ENCODE data around the gene LEAP2. TPM values are rescaled to one million over a fixed set of nuclear protein-coding genes. Genes with fewer than 3 reads are reported as not detected.

The LEAP2 gene
- total RNA-seq, 1 experiment from 2014 or later, result 1.4 TPM

GRCh38 chr5:132901036-132901435 lies 27.6 kb downstream of the LEAP2 start:
- Histone ChIP-seq H3K56ac (ENCODE audit: insufficient read length, low read depth, low read length) (no peak overlapping the region), H3K79me2 (ENCODE audit: insufficient read depth, low read length) (no peaks in the 10 kb centered on the region), H2BK20ac (ENCODE audit: low read depth, low read length, poor library complexity, severe bottlenecking) (no peak overlapping the region), H3K27me3 (ENCODE audit: insufficient read depth, low read length) (no peaks in the 10 kb centered on the region; the same call in 1 of the 2 replicates), H3K23ac (ENCODE audit: insufficient read length, low read depth, low read length) (no peak overlapping the region), H3K18ac (ENCODE audit: insufficient read length, low read depth, low read length) (no peak overlapping the region), H3T11ph (ENCODE audit: low read length) (no peak overlapping the region), H3K27ac (ENCODE audit: insufficient read length, low read depth, low read length) (no peak overlapping the region), H2BK120ac (ENCODE audit: low read depth, low read length, poor library complexity, severe bottlenecking) (no peak overlapping the region), H3K4me2 (ENCODE audit: insufficient read depth, insufficient read length, low read length) (no peak overlapping the region), H2AK5ac (ENCODE audit: insufficient read length, low read length) (no peak overlapping the region), H3K9ac (ENCODE audit: extremely low read depth, insufficient read length, low read length) (no peak overlapping the region), H3K79me1 (ENCODE audit: insufficient read depth, low read depth, low read length, poor library complexity, severe bottlenecking) (no peaks in the 10 kb centered on the region), H3K14ac (ENCODE audit: insufficient read depth, low read length) (no peak overlapping the region), H3K4me1 (ENCODE audit: insufficient read depth, low read length) (no peaks in the 10 kb centered on the region), H2BK12ac (ENCODE audit: insufficient read length, low read depth, low read length) (no peak overlapping the region), H3K23me2 (ENCODE audit: insufficient read length, low read depth, low read length, poor library complexity, severe bottlenecking) (no peaks in the 10 kb centered on the region), H2BK5ac (ENCODE audit: insufficient read length, low read length) (no peak overlapping the region), H3K4ac (ENCODE audit: low read depth, low read length) (no peak overlapping the region), H3K9me3 (ENCODE audit: control insufficient read depth, low read depth, low read length) (no peaks in the 10 kb centered on the region), H2BK15ac (ENCODE audit: low read depth, low read length) (no peak overlapping the region), H2AFZ (ENCODE audit: low read length) (no peak overlapping the region), H4K5ac (ENCODE audit: insufficient read length, low read depth, low read length) (no peak overlapping the region), H4K8ac (replicated peaks; ENCODE audit: insufficient read length, low read depth, low read length) (no peak overlapping the region), H4K91ac (ENCODE audit: insufficient read length, low read depth, low read length) (no peak overlapping the region), H4K20me1 (ENCODE audit: control insufficient read depth, insufficient read depth, insufficient read length) (no peaks in the 10 kb centered on the region)
- H3K27ac Mint-ChIP-seq, result no peak overlapping the region
- no peak for DNase-seq
- no peaks in the 10 kb centered on the region for H3K27me3 Mint-ChIP-seq (ENCODE audit: low read depth)
- TF ChIP-seq CTCF (conservative IDR thresholded peaks at IDR 0.05), result no peak
- no peaks in the 10 kb centered on the region for H3K4me1 Mint-ChIP-seq
- H3K4me3 Mint-ChIP-seq, result no peak overlapping the region
- H3K36me3 Mint-ChIP-seq (ENCODE audit: insufficient read depth in 1 of 3, low read depth in 3 of 3), result peaks cover 14 to 46% (median 40%) of the 10 kb centered on the region in 3 experiments; a peak in 6 of 7 replicates
- WGBS (ENCODE audit: extremely low coverage, insufficient read length, low lambda C conversion rate), result no CpG with 5 or more reads among the region's 4 CpGs
- no peaks in the 10 kb centered on the region for H3K9me3 Mint-ChIP-seq

All from H9 (cell line).